Measurements from ENCODE around the gene PCDHGC4.

DNA sequence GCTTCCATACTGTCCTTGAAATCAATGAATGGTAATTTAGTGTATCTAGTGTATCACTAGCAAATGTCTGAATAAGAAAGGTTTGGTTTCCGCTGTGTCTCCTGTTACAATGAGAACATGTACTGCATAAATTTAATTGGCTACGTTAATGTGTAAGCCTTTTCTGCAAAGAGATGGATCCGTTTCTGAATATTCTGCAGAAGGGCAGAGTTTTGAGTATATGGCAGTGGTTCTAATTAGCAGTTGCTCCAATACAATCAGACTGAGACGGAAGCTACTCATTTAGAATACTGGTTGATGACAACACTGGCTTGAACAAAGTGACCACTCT lies 555 bp upstream of the PCDHGC4 start:
- TF ChIP-seq, protein P1, sequence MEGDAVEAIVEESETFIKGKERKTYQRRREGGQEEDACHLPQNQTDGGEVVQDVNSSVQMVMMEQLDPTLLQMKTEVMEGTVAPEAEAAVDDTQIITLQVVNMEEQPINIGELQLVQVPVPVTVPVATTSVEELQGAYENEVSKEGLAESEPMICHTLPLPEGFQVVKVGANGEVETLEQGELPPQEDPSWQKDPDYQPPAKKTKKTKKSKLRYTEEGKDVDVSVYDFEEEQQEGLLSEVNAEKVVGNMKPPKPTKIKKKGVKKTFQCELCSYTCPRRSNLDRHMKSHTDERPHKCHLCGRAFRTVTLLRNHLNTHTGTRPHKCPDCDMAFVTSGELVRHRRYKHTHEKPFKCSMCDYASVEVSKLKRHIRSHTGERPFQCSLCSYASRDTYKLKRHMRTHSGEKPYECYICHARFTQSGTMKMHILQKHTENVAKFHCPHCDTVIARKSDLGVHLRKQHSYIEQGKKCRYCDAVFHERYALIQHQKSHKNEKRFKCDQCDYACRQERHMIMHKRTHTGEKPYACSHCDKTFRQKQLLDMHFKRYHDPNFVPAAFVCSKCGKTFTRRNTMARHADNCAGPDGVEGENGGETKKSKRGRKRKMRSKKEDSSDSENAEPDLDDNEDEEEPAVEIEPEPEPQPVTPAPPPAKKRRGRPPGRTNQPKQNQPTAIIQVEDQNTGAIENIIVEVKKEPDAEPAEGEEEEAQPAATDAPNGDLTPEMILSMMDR (IDR thresholded peaks at IDR 0.05; ENCODE audit: extremely low read depth in 1 of 2, insufficient read depth in 1 of 2, low read depth in 1 of 2, low read length in 2 of 2), result no peak
- TF ChIP-seq POLR2AphosphoS5 (IDR thresholded peaks at IDR 0.05; ENCODE audit: insufficient read depth, low read depth, low read length), result no peak
- no peak for TF ChIP-seq POLR2A (IDR thresholded peaks at IDR 0.05; ENCODE audit: low read depth, low read length)
- TF ChIP-seq EZH2 (IDR thresholded peaks at IDR 0.05; ENCODE audit: borderline replicate concordance, low read depth, low read length, severe bottlenecking), result no peak
- TF ChIP-seq, protein P2, sequence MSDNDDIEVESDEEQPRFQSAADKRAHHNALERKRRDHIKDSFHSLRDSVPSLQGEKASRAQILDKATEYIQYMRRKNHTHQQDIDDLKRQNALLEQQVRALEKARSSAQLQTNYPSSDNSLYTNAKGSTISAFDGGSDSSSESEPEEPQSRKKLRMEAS (IDR thresholded peaks at IDR 0.05; ENCODE audit: insufficient read depth, insufficient read length), result no peak
